ENCODE data around the gene NAIF1.

DNA sequence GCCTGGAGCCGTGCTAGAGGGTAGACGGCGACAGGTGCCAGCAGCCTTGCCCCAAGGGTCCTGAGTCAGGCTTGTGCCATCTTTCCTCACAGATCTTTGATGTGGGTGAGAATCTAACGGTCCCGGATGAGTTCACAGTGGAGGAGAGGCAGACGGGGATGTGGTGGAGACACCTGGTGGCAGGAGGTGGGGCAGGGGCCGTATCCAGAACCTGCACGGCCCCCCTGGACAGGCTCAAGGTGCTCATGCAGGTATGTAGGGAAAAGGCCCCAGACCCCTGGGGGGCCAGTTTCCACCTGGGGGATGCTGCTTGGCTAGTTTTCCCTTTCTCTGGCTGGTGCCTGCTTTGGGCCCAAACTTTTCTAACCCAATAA is 36.5 kb upstream of the NAIF1 start:
- TF ChIP-seq, protein P1, sequence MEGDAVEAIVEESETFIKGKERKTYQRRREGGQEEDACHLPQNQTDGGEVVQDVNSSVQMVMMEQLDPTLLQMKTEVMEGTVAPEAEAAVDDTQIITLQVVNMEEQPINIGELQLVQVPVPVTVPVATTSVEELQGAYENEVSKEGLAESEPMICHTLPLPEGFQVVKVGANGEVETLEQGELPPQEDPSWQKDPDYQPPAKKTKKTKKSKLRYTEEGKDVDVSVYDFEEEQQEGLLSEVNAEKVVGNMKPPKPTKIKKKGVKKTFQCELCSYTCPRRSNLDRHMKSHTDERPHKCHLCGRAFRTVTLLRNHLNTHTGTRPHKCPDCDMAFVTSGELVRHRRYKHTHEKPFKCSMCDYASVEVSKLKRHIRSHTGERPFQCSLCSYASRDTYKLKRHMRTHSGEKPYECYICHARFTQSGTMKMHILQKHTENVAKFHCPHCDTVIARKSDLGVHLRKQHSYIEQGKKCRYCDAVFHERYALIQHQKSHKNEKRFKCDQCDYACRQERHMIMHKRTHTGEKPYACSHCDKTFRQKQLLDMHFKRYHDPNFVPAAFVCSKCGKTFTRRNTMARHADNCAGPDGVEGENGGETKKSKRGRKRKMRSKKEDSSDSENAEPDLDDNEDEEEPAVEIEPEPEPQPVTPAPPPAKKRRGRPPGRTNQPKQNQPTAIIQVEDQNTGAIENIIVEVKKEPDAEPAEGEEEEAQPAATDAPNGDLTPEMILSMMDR (IDR thresholded peaks at IDR 0.05) = no peak
- no peak for TF ChIP-seq POLR2A (IDR thresholded peaks at IDR 0.05)

Measured in lower leg skin (tissue), 3 donors.